ENCODE measurements around the gene TXNDC12.

GRCh38 chr1:51978099-51978498, 76.9 kb downstream of the TXNDC12 start:
- TF ChIP-seq POLR2A (IDR thresholded peaks at IDR 0.05), result no peak
- TF ChIP-seq POLR2AphosphoS5 (IDR thresholded peaks at IDR 0.05), result no peak
- no peak for TF ChIP-seq CTCF (IDR thresholded peaks at IDR 0.05)
